Measurements from ENCODE around the gene CEACAM19. TPM values are rescaled to one million over a fixed set of nuclear protein-coding genes. Genes with fewer than 3 reads are reported as not detected.
A peak's percentile ranks its signal among the peaks of the same experiment; 100 is the strongest.

CEACAM19 gene
- total RNA-seq, 2 experiments from 2014 or later = 0.31 to 0.57 TPM

DNA sequence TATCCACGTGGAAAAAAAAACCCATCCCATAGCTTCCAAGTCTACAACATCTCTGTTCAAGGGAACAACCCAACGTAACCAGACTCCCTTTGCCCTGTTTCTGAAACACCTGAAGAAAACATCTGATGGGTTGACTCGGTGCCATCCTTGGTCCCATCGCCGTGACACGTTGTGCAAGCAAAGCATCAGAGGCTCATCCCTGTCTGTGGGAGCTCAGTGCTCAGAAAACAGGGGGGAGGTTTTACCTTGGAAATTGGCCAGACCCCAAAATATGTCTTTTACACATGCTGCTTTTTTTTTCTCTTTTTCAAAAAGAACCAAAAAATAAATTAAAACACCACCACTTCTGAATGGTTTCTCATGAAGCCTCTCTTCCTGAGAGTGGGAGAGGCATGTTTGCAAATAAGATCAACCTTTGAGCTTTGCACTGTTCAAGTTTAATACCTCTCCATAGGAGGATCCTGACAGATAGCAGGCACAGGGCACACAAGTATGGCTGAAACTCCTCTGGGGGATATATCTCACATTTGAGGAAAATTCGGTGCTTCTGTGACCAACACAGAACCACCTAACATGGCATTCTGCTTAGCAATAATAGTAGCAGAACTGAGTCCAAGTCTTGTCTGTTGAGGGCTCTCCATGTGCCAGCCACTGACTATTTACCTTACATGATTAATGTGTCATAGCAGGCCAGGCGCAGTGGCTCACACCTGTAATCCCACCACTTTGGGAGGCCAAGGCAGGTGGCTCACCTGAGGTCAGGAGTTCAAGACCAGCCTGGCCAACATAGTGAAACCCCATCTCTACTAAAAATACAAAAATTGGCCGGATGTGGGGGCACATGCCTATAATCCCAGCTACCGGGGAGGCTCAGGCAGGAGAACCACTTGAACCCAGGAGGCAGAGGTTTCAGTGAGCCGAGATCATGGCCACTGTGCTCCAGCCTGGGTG lies 34.6 kb upstream of the CEACAM19 start:
- intact Hi-C loops (cut with micrococcal nuclease) = no loop called here
- Mint-ChIP-seq H3K27me3 (peaks cover 19% of the 10 kb centered on the region), H3K36me3 (no peaks in the 10 kb centered on the region), H3K9me3 (no peaks in the 10 kb centered on the region), H3K27ac (no peak overlapping the region), H3K4me3 (no peak overlapping the region), H3K4me1 (ENCODE audit: low read depth) (no peaks in the 10 kb centered on the region)
- DNase-seq = no peak
- ChIA-PET CTCF (interaction anchor here (0.5 kb wide), 1 partner anchor 54 kb away, joined by 3 read pairs; no protein-coding TSS in a partner anchor), POLR2A (no interaction called here)

DNA sequence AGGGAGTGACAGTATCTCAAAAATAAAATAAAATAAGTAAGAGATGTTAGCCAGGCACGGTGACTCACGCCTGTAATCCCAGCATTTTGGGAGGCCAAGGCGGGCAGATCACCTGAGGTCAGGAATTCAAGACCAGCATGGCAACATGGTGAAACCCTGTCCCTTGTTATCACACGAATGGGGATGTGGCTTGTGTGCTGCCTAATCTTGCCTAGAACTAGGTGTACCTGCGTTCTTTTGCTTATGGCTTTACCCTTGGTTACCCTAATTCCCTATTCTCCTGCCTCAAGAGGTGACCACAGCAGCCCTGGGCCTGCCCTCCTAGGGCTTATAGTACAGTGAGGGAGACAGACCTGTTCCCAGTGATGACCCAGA lies 33.9 kb upstream of the CEACAM19 start:
- intact Hi-C loops (cut with micrococcal nuclease) = no loop called here
- no peaks in the 10 kb centered on the region for H3K4me1 Mint-ChIP-seq (ENCODE audit: low read depth)
- no peaks in the 10 kb centered on the region for H3K9me3 Mint-ChIP-seq
- H3K36me3 Mint-ChIP-seq = no peaks in the 10 kb centered on the region
- CTCF ChIA-PET = interaction anchor here (0.5 kb wide), 1 partner anchor 54 kb away, joined by 3 read pairs; no protein-coding TSS in a partner anchor
- peaks cover 19% of the 10 kb centered on the region for H3K27me3 Mint-ChIP-seq
- POLR2A ChIA-PET = no interaction called here
- H3K4me3 Mint-ChIP-seq = no peak overlapping the region
- H3K27ac Mint-ChIP-seq = no peak overlapping the region
- no peak for DNase-seq

GRCh38 chr19:44640518-44640917 lies 30.8 kb upstream of the CEACAM19 start:
- ChIA-PET POLR2A (no interaction called here), CTCF (interaction anchor here (1.6 kb wide), 1 partner anchor 16 kb away, joined by 5 read pairs; no protein-coding TSS in a partner anchor)
- H3K4me1 Mint-ChIP-seq (ENCODE audit: low read depth) = no peaks in the 10 kb centered on the region
- H3K4me3 Mint-ChIP-seq = no peak overlapping the region
- no peak overlapping the region for H3K27ac Mint-ChIP-seq
- no peaks in the 10 kb centered on the region for H3K9me3 Mint-ChIP-seq
- H3K36me3 Mint-ChIP-seq = no peaks in the 10 kb centered on the region
- intact Hi-C loops (cut with micrococcal nuclease) = no loop called here
- DNase-seq = no peak
- H3K27me3 Mint-ChIP-seq = peaks cover 25% of the 10 kb centered on the region

DNA sequence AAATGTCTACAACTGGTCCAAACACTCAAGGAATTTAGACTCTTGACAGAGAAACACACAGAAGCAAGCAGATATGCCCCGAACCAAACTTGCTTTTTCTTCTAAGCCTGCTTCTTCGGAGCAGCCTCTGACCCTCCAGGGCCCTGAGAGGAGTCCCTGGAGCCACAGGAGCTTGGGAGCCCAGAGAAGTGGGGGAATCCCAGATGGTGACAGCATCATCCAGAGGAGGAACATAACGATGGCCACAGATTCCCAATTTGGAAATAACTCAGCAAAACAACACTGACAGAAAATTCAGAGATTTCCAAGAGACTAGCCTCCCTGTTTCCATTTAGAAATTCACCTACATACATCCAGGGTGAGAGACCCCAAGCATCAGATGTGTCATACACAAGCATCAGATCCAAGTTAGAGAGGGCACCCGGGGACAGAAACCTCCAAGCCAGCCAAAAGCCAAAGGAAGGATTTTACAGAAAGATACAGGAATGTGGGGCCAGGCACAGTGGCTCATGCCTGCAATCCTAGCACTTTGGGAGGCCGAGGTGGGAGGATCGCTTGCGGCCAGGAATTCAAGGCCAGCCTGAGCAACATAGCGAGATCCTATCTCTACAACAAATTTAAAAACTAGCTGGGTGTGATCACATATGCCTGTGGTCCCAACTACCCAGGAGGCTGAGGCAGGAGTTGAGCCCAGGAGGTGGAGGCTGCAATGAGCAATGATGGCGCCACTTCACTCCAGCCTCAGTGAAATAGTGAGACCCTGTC lies 29.6 kb upstream of the CEACAM19 start:
- no peaks in the 10 kb centered on the region for H3K36me3 Mint-ChIP-seq
- POLR2A ChIA-PET = no interaction called here
- H3K27me3 Mint-ChIP-seq = peaks cover 27% of the 10 kb centered on the region
- intact Hi-C loops (cut with micrococcal nuclease) = no loop called here
- H3K4me1 Mint-ChIP-seq (ENCODE audit: low read depth) = no peaks in the 10 kb centered on the region
- CTCF ChIA-PET = no interaction called here
- no peak overlapping the region for H3K4me3 Mint-ChIP-seq
- DNase-seq = no peak
- no peaks in the 10 kb centered on the region for H3K9me3 Mint-ChIP-seq
- H3K27ac Mint-ChIP-seq = no peak overlapping the region

GRCh38 chr19:44642377-44642776 lies 28.9 kb upstream of the CEACAM19 start:
- ChIA-PET POLR2A (no interaction called here), CTCF (no interaction called here)
- H3K9me3 Mint-ChIP-seq = no peaks in the 10 kb centered on the region
- intact Hi-C loops (cut with micrococcal nuclease) = no loop called here
- H3K27me3 Mint-ChIP-seq = peaks cover 27% of the 10 kb centered on the region
- H3K36me3 Mint-ChIP-seq = no peaks in the 10 kb centered on the region
- H3K27ac Mint-ChIP-seq = no peak overlapping the region
- DNase-seq = no peak
- H3K4me1 Mint-ChIP-seq (ENCODE audit: low read depth) = no peaks in the 10 kb centered on the region
- H3K4me3 Mint-ChIP-seq = no peak overlapping the region

GRCh38 chr19:44643605-44644401 lies 27.5 kb upstream of the CEACAM19 start, which contains the start of gene PVR:
TSS of gene PVR (plus strand) at chr19:44643910. CDS start at chr19:44644097, 187 bp downstream.
- no peaks in the 10 kb centered on the region for H3K36me3 Mint-ChIP-seq
- ChIA-PET POLR2A (no interaction called here), CTCF (interaction anchor here (0.7 to 1.6 kb wide), 3 partner anchors 11 to 73 kb away, joined by 3 to 5 read pairs (median 5); no protein-coding TSS in a partner anchor)
- no peaks in the 10 kb centered on the region for H3K9me3 Mint-ChIP-seq
- intact Hi-C loops (cut with micrococcal nuclease) = no loop called here
- no peak within 1 kb of the TSS for H3K27ac Mint-ChIP-seq
- H3K4me3 Mint-ChIP-seq = peak within 1 kb of the TSS; percentile 82
- H3K27me3 Mint-ChIP-seq = peaks cover 27% of the 10 kb centered on the region
- no peaks in the 10 kb centered on the region for H3K4me1 Mint-ChIP-seq (ENCODE audit: low read depth)
- peak; percentile 53 for DNase-seq

GRCh38 chr19:44644402-44645016 lies 26.8 kb upstream of the CEACAM19 start:
- intact Hi-C loops (cut with micrococcal nuclease) = no loop called here
- DNase-seq = peak; percentile 35
- H3K36me3 Mint-ChIP-seq = no peaks in the 10 kb centered on the region
- no peak overlapping the region for H3K27ac Mint-ChIP-seq
- peaks cover 27% of the 10 kb centered on the region for H3K27me3 Mint-ChIP-seq
- POLR2A ChIA-PET = interaction anchor here (0.7 kb wide), 1 partner anchor 44 kb away, joined by 3 read pairs; no protein-coding TSS in a partner anchor
- CTCF ChIA-PET = interaction anchor here (1.6 kb wide), 1 partner anchor 10 kb away, joined by 5 read pairs; no protein-coding TSS in a partner anchor
- H3K9me3 Mint-ChIP-seq = no peaks in the 10 kb centered on the region
- no peaks in the 10 kb centered on the region for H3K4me1 Mint-ChIP-seq (ENCODE audit: low read depth)
- peak overlapping the region; percentile 82 for H3K4me3 Mint-ChIP-seq

GRCh38 chr19:44645407-44646048 lies 25.8 kb upstream of the CEACAM19 start:
- H3K4me3 Mint-ChIP-seq = no peak overlapping the region
- DNase-seq = no peak
- H3K27ac Mint-ChIP-seq = no peak overlapping the region
- no peaks in the 10 kb centered on the region for H3K36me3 Mint-ChIP-seq
- CTCF ChIA-PET = interaction anchor here (1.2 kb wide), 1 partner anchor 12 kb away, joined by 3 read pairs; no protein-coding TSS in a partner anchor
- H3K27me3 Mint-ChIP-seq = peaks cover 27% of the 10 kb centered on the region
- H3K9me3 Mint-ChIP-seq = no peaks in the 10 kb centered on the region
- intact Hi-C loops (cut with micrococcal nuclease) = no loop called here
- POLR2A ChIA-PET = no interaction called here
- H3K4me1 Mint-ChIP-seq (ENCODE audit: low read depth) = no peaks in the 10 kb centered on the region

DNA sequence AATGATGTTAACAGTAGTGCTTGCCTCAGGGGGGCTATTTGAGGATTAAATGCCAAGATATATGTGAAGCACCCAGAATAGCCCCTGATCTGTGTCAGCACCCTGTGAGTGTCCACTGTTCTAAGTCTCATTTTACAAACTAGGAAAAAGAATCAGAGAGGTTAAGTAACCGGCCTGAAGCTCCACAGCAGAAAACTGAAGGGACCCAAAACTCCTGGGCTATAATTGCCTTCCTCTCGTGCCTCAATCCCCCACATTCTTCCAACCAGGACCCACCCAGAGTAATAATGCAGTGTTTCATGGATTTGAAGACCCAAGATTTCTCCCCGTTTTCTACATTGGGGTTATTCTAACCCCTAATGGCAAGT lies 25.2 kb upstream of the CEACAM19 start:
- intact Hi-C loops (cut with micrococcal nuclease) = no loop called here
- DNase-seq = no peak
- H3K27me3 Mint-ChIP-seq = peaks cover 24% of the 10 kb centered on the region
- CTCF ChIA-PET = interaction anchor here (1.2 kb wide), 1 partner anchor 12 kb away, joined by 3 read pairs; no protein-coding TSS in a partner anchor
- H3K27ac Mint-ChIP-seq = no peak overlapping the region
- no peaks in the 10 kb centered on the region for H3K9me3 Mint-ChIP-seq
- no peaks in the 10 kb centered on the region for H3K4me1 Mint-ChIP-seq (ENCODE audit: low read depth)
- H3K4me3 Mint-ChIP-seq = no peak overlapping the region
- H3K36me3 Mint-ChIP-seq = no peaks in the 10 kb centered on the region
- POLR2A ChIA-PET = no interaction called here

DNA sequence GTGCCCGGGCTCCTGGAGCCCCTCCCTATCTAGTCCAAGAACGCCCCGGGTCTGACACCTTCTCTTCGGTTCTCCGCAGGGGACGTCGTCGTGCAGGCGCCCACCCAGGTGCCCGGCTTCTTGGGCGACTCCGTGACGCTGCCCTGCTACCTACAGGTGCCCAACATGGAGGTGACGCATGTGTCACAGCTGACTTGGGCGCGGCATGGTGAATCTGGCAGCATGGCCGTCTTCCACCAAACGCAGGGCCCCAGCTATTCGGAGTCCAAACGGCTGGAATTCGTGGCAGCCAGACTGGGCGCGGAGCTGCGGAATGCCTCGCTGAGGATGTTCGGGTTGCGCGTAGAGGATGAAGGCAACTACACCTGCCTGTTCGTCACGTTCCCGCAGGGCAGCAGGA lies 24.1 kb upstream of the CEACAM19 start:
- no peak for DNase-seq
- Mint-ChIP-seq H3K27me3 (peaks cover 18% of the 10 kb centered on the region), H3K4me1 (ENCODE audit: low read depth) (no peaks in the 10 kb centered on the region), H3K4me3 (no peak overlapping the region), H3K27ac (no peak overlapping the region), H3K9me3 (no peaks in the 10 kb centered on the region), H3K36me3 (no peaks in the 10 kb centered on the region)
- ChIA-PET CTCF (no interaction called here), POLR2A (no interaction called here)
- intact Hi-C loops (cut with micrococcal nuclease) = no loop called here

GRCh38 chr19:44648631-44649251 lies 22.5 kb upstream of the CEACAM19 start:
- Mint-ChIP-seq H3K27me3 (peaks cover 15% of the 10 kb centered on the region), H3K4me1 (ENCODE audit: low read depth) (no peaks in the 10 kb centered on the region), H3K36me3 (no peaks in the 10 kb centered on the region), H3K4me3 (no peak overlapping the region), H3K27ac (no peak overlapping the region), H3K9me3 (no peaks in the 10 kb centered on the region)
- POLR2A ChIA-PET = no interaction called here
- no peak for DNase-seq
- CTCF ChIA-PET = interaction anchor here (1.1 to 1.8 kb wide), 2 partner anchors 75 to 122 kb away, joined by 3 to 5 read pairs; no protein-coding TSS in a partner anchor
- intact Hi-C loops (cut with micrococcal nuclease) = no loop called here
